ENCODE results near the gene GFPT1.
"Not testable (repeated sequence)": the region's sequence is repeated elsewhere in the genome, so short reads cannot be mapped to it uniquely, and the experiment has no call there.

The GFPT1 gene

DNA sequence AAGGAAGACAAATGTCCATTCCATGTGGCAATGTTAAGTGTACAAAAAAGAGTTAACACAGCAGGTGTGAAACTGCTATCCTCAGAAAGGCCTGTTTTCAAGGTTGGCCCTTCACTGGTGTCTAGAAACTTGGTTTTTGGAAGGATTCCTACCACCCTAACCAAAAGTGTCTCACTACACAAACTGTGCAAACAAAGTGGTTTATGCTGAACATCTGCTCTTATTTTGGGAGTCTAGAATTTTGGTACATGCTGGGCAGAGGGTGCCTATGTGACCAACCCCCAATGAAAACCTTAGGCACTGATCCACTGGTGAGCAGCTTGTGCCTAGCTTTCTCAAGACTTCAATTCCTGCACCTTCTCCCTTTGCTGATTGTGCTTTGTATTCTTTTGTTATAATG is 14.3 kb downstream of the GFPT1 start:
- H3K4me3 ChIP-seq (ENCODE audit: low read length) = no peak overlapping the region
- no peak for TF ChIP-seq ZNF274 (IDR thresholded peaks at IDR 0.05; ENCODE audit: low read depth, low read length)

DNA sequence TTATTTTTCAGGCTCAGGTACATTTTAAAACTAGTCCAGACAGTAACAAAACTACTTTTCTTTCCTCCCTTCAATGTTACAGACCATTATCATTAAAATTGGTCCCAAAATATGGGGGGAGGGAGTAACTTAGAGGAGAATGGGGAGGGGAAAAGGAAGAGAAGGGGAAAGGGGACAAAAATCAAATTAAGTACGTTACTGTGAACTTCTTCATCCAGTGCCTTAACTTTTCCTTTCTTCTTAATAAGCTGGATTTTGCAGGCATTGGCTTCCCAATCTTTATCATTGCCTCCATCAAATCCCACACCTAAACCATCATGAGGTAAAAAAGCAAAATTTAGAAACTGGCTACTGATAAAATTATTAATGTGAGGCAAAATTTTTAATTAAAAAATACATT is 17.2 kb downstream of the GFPT1 start:
- TF ChIP-seq ZNF274 (IDR thresholded peaks at IDR 0.05; ENCODE audit: low read depth, low read length) = no peak
- no peak overlapping the region for H3K4me3 ChIP-seq (ENCODE audit: low read length)

DNA sequence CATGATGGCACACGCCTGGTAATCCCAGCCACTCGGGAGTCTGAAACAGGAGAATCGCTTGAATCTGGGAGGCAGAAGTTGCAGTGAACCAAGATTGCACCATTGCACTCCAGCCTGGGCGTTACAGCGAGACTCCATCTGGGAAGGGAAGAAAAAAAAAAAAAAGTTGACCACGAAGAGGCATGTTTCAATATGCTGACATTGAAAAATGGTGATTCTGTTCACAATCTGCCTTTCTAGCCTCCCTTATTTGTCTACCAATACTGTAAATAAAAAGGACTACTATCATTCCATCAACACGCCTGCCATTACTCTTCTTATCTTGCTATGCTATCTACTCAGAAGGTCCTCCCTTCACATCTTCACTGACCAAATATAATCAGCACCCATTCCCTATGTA is 18.4 kb downstream of the GFPT1 start:
- TF ChIP-seq ZNF274 (IDR thresholded peaks at IDR 0.05; ENCODE audit: low read depth, low read length) = no peak
- H3K4me3 ChIP-seq (ENCODE audit: low read length) = no peak overlapping the region

DNA sequence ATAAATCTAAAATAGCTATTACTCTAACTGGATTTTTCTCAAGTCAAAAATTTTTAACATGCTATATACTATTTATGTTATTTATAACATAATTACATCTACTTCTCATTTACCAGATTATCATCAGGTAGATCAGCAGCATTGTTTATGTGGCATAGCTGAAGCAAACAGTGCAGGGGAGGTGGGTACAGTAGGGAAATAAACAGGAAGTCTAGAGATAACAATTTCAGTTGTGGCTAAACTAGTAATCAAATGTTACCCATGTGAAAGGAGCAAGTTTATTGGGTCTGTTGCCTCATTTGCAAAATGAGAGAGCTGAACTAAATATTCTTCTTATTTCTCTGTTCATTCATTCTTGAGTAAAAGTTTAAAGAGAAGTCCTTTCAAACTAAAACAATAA is 27.7 kb downstream of the GFPT1 start:
- H3K4me3 ChIP-seq (ENCODE audit: low read length) = no peak overlapping the region
- TF ChIP-seq ZNF274 (IDR thresholded peaks at IDR 0.05; ENCODE audit: low read depth, low read length) = no peak

DNA sequence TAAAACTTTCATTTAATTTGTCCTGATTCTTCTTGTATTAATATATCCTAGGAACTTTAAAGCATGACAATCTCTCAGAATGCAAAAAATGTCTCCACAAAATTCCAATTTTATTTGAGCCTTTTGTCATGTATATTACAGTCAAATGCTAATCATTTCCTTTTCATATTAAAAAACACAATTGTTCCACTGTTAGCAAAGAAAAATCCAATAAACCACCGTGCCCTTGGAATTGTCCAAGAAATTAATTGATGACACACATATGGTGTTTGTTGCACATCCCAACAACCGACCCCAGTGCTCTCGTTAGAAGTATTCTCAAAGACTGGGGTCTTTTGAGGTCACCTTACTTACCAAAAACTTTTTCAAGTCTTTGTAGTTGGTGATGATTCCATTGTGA is 28.1 kb downstream of the GFPT1 start:
- no peak for TF ChIP-seq ZNF274 (IDR thresholded peaks at IDR 0.05; ENCODE audit: low read depth, low read length)
- H3K4me3 ChIP-seq (ENCODE audit: low read length) = no peak overlapping the region

DNA sequence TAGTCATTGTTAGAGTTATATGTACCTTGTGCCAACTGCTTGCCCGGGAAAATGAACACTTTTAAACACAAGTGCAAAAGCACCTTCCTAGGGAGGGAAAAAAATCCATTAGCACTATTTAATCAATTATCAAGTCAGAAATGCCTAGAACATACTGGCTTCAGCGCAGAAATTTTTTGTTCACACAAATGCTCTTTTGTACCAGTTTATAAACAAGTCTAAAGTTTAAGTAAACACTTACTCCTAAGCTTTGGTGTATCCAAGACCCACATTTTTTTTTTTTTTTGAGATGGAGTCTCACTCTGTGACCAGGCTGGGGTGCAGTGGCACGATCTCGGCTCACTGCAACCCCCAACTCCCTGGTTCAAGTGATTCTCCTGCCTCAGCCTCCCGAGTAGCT is 30.6 kb downstream of the GFPT1 start:
- no peak for TF ChIP-seq ZNF274 (IDR thresholded peaks at IDR 0.05; ENCODE audit: low read depth, low read length)

DNA sequence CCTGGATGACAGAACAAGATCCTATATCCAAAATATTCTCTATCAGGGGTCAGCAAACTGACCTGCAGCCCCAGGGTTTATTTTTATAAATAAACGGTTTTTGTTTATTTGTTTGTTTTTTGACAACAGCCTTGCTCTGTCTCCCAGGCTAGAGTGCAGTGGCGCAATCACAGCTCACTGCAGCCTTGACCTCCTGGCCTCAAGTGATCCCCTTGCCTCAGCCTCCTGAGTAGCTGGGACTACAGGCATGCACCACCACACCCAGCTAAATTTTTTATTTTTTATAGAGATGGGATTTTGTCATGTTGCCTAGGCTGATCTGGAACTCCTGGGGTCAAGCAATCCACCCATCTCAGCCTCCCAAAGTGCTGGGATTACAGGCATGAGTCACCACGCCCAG is 32.1 kb downstream of the GFPT1 start:
- not testable (repeated sequence) for H3K4me3 ChIP-seq (ENCODE audit: low read length)

More for the DNA sequence above, 30.6 kb downstream of the GFPT1 start:
- H3K4me3 ChIP-seq (ENCODE audit: low read length) = no peak overlapping the region

DNA sequence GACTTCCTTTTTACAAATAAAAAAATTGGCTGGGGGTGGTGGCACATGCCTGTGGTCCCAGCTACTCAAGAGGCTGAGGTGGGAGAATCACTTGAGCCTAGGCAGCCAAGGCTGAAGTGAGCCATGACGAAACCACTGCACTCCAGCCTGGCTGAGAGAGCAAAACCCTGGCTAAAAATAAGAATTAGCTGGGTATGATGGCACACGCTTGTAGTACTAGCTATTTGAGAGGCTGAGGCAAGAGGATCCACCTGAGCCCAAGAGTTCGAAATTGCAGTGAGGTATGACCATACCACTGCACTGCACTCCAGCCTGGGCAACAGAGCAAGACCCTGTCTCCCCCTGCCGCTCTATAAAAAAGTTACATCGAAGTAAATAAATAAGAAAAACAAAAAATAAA is 33.7 kb downstream of the GFPT1 start:
- no peak for TF ChIP-seq ZNF274 (IDR thresholded peaks at IDR 0.05; ENCODE audit: low read depth, low read length)

DNA sequence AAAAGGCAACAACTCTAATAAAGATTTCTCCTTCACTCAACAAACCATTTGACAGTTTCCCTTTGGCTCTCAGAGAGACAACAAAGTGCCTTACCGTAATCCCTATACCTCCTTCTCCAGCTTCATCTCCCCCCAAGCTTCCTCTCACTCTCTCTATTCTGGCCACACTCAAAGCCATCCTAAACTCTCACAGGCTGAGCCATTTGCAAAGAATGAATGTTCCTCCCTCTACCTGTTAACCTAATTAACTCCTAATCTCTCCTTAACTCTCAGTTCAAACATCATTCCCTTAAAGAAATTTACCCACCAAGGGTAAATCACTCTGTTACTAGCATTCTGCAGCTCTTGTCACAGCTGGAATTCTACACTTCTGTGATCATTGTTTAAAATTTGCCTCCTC is 38.2 kb downstream of the GFPT1 start:
- no peak overlapping the region for H3K4me3 ChIP-seq (ENCODE audit: low read length)
- no peak for TF ChIP-seq ZNF274 (IDR thresholded peaks at IDR 0.05; ENCODE audit: low read depth, low read length)

More for the DNA sequence above, 33.7 kb downstream of the GFPT1 start:
- H3K4me3 ChIP-seq (ENCODE audit: low read length) = no peak overlapping the region

DNA sequence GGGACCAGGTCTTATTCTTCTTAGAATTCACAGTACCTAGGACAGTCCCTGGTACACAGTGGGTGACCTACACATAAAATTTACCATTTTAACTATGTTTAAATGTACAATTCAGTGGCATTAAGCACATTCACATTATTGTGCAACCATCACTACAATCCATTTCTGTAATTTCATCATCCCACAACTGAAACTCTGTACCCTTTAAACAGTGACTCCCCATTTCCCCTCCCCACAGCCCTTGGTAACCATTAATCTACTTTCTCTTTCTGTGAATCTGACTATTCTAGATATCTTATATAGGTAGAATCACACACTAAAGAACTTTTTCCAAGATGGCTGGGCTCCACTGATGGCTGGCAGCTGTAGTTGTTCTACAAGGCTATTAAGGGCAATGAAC is 41.6 kb downstream of the GFPT1 start:
- H3K4me3 ChIP-seq (ENCODE audit: low read length) = no peak overlapping the region
- TF ChIP-seq ZNF274 (IDR thresholded peaks at IDR 0.05; ENCODE audit: low read depth, low read length) = no peak

DNA sequence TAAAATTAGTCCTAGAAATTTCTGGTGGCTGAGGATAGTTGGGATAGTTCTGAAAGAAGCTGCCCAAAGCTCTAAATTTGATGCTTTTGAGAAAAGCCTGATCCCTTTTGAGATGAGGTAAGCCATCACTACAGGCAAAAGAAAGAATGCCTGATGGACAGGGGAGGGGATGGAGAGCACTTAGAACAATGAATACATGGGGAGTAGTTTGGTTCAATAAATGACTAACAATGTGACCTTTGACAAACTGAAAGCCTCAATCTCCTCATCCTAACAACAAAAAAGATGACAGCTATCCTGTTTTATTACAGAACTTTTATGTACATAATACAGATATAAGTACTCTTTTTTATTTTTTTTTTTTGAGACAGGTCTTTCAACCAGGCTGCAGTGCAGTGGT is 42.7 kb downstream of the GFPT1 start:
- TF ChIP-seq ZNF274 (IDR thresholded peaks at IDR 0.05; ENCODE audit: low read depth, low read length) = no peak
- no peak overlapping the region for H3K4me3 ChIP-seq (ENCODE audit: low read length)

DNA sequence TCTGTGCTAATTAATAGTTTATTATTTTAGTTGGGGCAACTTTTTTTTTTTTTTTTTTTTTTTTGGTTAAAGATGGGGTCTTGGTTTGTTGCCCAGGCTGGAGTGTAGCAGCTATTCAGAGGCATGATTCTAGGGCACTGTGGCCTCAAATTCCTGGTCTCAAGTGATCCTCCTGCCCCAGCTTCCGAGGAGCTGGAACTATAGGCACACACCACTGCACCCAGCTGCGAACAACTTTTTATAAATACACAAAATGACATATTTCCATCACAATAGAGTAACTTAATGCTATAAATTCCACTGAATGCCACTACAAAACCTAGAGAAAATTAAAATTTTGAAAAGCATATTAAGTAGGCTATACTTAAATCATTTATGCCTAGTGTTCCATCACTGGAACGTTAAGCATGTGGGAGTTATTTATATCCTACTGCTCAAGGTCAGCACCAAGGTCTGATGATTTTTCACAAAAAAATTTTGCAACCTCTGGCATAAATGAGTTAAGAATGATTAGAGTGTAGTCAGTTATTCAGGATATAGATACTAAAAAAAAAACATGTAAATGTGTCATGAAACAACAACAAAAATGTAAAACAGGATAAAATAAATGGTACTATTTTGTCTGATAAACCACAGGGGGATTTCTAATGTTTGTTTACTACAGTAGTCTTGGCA is 46.8 kb downstream of the GFPT1 start:
- no peak overlapping the region for H3K4me3 ChIP-seq (ENCODE audit: low read length)
- no peak for TF ChIP-seq ZNF274 (IDR thresholded peaks at IDR 0.05; ENCODE audit: low read depth, low read length)

DNA sequence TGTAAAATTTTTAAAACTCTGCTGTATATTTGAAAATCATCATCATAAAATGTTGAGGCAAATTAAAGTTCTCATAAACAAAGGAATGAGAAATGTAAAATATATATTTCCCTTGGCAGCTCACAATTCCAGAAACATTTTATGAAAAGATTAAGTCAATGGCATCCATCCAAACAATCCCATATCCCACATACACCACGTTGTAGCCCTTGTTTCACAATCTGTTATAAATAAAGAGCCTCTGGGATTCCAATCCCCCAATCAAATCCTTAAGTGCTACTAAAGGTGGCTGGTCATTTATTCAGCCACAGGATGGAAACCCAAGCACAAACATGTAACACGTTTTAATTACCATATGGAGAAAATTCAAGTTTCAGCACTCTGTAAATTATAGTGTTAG is 51.7 kb downstream of the GFPT1 start:
- no peak for TF ChIP-seq ZNF274 (IDR thresholded peaks at IDR 0.05; ENCODE audit: low read depth, low read length)
- no peak overlapping the region for H3K4me3 ChIP-seq (ENCODE audit: low read length)

DNA sequence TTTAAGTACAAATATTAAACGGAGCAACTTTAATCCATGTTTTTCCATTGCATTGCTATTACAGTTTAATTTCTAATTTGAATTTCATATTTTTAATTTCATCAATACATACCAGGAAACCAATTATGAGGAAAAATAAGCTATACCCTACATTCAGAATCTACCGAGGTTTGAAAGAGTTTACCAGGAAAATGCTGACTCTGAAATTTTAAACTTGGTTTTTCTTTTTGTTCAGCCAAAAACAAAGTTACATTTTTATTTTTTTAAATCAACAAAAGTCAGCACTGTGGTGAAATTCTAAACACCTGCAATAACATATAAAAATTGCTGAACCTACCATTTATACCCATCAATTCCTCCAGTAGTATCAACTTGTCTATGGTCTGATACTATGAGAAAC is 53.7 kb downstream of the GFPT1 start:
- H3K4me3 ChIP-seq (ENCODE audit: low read length) = no peak overlapping the region
- TF ChIP-seq ZNF274 (IDR thresholded peaks at IDR 0.05; ENCODE audit: low read depth, low read length) = no peak

DNA sequence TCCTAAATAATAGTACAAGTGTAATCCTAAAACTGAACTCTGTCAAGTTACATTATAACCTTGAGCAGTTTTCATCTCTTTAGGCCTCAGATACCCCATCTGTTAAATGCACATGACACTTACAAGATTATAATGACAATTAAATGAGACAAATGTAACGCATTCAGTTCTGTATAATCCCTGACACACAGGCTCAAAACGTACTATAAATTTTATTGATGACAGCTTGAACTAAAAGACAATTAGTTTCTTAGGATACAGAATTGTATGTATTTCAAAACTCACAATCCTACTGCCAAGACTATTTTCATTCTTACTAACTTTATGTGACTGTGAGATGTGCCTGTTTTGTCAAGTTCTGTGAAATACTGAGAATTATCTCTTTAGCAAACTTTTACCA is 56.2 kb downstream of the GFPT1 start:
- no peak for TF ChIP-seq ZNF274 (IDR thresholded peaks at IDR 0.05; ENCODE audit: low read depth, low read length)
- no peak overlapping the region for H3K4me3 ChIP-seq (ENCODE audit: low read length)

DNA sequence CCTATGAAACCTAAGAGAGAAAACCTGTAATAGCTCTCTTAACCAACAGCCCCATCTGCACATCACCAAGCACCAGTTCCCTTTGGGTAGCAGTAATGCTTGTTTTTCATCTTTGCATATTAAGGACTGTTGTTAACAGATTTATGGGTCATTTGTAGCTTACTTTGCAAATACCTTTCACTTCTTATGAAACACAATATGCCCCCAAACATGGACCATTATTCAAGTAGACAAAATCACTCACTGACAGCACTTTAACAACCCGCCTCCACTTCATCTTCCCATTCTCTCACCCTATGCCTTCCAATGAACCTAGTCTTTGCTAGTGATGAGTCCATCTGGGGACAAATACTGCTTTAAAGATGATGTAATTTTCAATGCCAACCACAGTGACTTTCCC is 64.4 kb downstream of the GFPT1 start:
- TF ChIP-seq ZNF274 (IDR thresholded peaks at IDR 0.05; ENCODE audit: low read depth, low read length) = no peak
- no peak overlapping the region for H3K4me3 ChIP-seq (ENCODE audit: low read length)

All from GM08714 (cell line).